Activated CD4-positive, alpha-beta T cell treated with anti-CD3 and anti-CD28 coated beads, Interleukin-10, Interleukin-2, amounts not matched to agents 100 ng/mL and 50 ng/mL, durations not matched to agents 16 hours and 8 hours (primary cell): ENCODE measurements around the gene KIAA0825.
"Not testable (repeated sequence)": the region's sequence is repeated elsewhere in the genome, so short reads cannot be mapped to it uniquely, and the experiment has no call there.

Source experiments
- DNase-seq: peaks from one replicate; pipeline ENCODE4 v3.0.0-alpha.2; 2020

KIAA0825 gene

DNA sequence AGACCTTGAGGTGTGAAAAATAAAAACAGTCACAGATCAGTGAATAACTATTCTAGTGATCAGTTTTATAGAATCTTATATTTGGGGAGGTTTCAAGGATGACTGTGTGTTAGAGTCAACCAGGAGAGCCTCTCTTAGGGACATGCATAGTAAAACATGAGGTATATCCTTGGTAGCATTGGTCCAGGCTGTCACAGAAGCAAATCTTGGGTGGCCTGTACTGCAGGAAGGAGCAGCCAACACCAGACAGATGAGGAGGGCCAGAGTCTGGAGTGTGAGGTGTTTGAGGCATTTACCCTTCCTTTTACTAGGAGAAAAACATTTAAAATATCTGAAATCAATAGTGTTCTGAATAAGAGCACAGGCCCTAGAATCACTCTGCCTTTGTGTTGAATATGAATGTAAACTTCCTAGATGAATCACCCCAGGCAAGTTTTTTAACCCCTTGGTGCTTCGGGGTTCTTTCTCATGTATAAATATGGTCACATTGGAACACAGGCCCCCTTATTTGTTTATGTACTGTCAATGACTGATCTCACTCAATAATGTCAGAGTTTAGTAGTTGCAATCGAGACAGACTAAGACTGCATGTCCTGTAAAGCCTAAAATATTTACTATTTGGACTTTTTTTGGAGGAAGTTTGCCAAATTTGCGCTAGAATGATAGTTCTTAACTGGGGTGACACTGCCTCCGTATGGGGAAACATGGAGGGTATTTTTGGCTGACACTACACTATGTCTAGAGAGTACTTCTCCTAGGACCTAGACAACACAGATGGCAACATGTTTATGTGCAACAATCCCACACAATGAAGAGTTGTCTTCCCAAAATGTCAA, 460.5 kb downstream of the KIAA0825 start:
- DNase-seq = no peak

DNA sequence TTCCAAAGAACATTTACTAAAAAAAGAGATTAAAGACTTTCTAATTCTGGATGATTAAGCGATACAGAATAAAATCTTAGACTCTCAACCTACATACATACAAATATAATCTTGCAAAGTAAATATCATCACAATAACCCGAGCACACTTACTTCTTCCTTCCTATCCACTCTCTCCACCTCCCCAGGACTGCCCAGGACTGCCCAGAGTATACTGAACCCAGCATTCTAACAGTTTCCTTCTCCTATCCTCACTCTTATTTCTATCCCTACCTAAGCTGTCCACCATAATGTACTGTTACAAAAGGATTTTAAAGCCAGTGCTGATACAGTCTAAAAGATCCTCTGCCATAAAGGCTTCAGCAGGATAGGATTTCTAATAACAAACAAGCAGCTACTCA, 463.7 kb downstream of the KIAA0825 start:
- DNase-seq = no peak

DNA sequence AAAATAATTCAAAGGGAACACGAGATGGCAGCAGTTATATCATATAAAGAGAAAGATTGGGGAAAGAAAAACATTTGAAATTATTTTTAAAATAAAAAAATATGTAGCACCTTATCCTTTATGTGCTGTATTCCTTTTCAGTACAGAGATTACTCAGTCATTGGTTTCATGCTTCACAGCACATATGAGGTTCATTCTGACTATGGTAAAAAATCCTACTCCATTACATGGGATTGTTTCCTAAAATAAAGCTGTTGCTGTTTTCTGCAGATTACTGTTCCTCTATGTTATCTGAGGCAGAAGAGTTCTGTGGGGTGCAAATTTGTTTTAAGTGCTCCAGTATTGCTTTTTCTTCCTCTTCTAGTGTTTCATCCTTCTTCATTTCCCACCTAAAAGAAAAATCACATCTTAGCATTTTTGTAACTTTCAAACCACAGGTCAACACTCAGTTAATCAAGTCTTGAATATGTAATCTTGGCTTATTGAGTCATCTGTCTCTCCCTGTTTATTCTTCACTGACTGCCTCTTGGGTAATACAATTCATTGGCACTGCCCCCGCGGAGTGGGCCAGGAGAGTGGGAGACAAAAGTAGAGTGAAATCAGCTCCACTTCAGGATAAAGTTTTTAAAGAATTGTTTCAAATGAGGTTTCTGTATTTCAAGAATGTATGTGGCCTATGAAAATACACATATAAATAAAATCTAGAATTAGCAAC, 464.5 kb downstream of the KIAA0825 start:
- DNase-seq = no peak

DNA sequence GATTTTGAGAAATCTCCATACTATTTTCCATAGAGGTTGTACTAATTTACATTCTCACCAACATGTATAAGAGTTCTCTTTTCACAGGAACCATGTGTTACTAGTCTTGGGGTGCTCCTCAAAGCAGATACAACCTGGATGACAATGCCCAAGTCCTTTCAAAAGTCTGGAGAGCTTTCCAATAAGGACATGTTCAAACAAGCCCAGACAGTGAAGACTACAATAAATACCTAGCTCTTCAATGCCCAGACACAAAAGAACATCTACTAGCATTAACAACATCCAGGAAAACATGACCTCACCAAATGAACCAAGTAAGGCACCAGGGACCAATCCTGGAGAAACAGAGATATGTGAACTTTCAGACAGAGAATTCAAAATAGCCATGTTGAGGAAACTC, 474.8 kb downstream of the KIAA0825 start:
- not testable (repeated sequence) for DNase-seq

DNA sequence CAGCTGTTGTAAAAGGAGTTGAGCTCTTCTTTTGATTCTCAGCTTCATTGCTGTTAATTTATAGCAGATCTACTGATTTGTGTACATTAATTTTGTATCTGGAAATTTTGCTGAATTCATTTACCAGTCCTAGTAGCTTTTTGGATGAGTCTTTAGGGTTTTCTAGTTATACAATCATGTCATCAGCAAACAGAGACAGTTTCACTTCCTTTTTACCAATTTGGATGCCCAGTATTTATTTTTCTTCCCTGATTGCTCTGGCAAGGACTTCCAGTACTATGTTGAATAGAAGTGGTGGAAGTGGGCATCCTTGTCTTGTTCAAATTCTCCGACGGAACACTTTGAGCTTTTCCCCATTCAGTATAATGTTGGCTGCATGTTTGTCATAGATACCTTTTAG, 478.1 kb downstream of the KIAA0825 start:
- no peak for DNase-seq

DNA sequence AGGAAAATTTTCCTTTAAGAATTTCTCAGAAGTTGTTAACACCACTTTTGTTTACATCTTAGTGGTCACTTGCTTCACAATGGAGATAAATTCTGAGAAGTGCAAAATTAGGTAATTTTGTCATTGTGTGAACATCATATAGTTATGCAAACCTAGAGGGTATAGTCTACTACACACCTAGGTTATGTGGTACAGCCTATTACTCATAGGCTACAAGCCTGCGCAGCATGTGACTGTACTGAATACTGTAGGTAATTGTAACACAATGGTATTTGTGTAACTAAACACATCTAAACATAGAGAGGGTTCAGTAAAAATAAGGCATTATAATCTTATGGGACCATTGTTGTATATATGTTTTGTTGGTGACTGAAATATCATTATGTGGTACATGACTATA, 488.3 kb downstream of the KIAA0825 start:
- DNase-seq = no peak

DNA sequence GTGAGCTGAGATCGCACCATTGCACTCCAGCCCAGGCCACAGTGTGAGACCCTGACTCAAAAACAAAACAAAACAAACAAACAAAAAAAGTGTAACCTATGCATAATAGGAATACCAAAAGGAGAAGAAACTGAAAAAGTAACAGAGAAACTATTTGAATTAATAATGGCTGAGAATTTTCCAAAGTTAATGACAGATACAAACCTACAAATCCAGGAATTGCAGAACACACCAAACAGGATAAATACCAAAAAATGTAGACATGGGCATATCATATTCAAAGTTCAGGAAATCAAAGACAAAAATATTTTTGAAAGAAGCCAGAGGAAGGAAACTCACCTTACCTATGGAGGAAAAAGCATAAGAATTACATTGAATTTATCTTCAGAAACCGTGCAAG, 493.3 kb downstream of the KIAA0825 start:
- DNase-seq = no peak

DNA sequence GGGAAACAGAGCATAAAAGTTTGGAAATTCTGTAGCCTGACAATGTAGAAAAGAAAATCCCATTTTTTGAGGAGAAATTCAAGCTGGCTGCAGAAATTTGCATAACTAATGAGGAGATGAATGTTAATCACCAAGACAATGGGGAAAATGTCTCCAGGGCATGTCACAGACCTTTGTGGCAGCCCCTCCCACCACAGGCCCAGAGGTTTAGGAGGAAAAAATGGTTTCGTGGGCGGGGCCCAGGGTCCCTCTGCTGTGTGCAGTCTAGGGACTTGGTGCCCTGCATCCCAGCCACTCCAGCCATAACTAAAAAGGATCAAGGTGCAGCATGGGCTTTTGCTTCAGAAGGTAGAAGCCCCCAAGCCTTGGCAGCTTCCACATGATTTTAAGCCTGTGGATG, 502.1 kb downstream of the KIAA0825 start:
- not testable (repeated sequence) for DNase-seq

DNA sequence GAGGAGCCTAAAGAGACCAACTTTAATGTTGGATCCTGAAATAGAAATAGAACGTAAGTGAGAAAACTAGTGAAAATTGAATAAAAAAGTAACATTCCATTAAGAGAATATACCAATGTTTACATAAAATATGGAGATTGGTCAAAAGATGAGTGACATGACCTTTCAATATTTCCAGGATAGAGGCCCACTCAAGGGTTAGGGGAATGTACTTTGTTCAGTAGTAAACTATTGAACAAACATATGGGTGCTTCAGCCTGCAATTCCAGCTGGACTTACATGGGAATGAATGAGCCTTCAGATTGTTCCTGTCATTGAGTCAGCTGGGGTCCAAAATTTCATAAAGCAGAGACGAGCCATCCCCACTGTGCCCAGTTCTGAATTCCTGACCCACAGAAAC, 505.3 kb downstream of the KIAA0825 start:
- no peak for DNase-seq

DNA sequence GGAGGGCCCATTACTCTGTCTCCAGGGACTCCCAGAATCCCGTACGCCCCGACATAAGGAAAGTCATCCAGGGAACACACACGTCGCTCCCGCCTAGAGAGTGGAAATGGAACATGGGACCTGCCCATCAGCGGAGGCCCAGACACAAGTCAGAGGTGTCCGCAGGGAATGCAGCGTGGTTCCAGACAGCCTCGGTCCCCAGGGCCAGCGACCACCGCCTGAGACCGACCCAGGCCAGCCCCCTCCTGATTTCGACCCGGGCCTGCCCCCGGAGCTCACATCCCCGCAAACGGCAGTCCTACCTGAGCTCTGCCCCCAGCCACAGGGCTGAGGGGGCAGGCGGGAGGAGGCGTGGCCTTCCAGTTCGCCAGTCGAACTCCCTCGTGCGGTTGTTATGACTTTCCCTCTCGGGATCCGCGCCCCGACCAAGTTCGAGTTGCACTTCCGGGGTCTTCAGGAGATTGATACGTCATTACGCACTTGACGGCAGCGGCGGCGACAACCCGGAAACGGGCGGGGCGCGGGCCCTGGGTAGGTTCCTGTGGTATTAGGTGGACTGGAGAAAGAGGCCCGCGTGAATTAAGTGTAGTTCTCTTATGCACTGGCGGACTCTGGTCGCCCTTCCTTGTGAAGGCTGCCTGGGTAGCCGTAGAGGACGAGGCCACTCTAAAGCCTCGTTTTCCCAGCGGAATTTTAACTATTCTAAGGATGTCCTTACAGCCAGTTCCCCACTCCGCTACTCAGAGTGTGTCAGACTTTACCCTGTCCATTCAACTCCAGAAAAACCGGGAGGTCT, 507.0 kb downstream of the KIAA0825 start:
- peak; percentile 94 for DNase-seq

DNA sequence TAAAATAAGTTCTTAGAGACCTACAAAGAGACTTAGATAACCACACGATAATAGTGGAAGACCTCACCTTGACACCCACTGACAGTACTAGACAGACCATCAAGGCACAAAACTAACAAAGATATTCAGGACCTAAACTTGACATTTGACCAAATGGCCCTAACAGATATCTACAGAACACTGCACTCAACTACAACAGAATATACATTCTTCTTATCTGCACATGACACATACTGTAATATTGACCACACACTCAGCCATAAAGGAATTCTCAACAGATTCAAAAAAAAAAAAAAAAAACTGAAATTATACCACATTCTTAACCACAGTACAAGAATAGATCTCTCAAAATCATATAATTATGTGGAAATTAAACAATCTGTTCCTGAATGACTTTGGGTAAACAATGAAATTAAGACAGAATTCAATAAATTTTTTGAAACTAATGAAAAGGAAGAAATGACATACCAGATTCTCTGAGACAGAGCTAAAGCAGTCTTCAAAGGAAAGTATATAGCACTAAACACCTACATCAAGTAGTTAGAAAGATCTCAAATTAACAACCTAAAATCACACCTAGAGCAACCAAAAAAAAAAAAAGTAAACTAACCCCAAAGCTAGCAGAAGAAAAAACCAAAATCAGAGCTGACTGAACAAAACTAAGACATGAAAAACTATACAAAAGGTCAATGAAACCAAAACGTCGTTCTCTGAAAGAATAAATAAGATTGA, 514.7 kb downstream of the KIAA0825 start:
- no peak for DNase-seq
